ENCODE measurements around the gene ACOT7.

DNA sequence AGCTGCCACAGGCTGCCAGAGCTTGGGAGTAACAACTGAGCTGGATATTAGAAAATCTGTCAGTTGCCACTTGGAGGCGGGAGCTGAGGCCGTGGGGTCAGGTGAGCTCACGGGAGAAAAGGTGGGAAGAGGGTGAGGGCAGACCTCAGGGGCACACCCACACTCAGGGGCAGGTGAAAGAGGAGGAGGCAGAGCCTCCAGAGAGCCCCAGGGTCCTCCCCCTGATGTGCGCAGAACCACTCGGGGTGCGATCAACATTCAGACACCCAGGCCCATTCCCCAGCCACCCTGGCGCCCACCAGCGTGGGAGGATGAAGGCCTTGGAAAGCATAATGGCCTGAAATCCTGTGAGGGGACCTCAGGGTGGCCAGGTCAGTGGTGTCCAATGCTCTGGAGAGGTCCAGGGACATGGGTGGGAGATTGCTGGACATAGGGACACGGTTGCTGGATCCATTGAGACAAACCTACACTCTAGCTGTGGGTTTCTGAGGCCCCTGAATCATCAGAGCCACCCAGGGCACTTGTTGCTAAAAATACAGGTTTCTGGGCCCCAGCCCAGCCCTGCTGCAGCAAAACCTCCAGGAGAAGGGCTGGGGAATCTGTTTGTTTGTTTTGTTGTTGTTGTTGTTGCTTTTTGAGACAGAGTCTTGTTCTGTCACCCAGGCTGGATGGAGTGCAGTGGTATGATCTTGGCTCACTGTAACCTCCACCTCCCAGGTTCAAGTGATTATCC, 83.3 kb downstream of the ACOT7 start:
- TF ChIP-seq, protein P1, sequence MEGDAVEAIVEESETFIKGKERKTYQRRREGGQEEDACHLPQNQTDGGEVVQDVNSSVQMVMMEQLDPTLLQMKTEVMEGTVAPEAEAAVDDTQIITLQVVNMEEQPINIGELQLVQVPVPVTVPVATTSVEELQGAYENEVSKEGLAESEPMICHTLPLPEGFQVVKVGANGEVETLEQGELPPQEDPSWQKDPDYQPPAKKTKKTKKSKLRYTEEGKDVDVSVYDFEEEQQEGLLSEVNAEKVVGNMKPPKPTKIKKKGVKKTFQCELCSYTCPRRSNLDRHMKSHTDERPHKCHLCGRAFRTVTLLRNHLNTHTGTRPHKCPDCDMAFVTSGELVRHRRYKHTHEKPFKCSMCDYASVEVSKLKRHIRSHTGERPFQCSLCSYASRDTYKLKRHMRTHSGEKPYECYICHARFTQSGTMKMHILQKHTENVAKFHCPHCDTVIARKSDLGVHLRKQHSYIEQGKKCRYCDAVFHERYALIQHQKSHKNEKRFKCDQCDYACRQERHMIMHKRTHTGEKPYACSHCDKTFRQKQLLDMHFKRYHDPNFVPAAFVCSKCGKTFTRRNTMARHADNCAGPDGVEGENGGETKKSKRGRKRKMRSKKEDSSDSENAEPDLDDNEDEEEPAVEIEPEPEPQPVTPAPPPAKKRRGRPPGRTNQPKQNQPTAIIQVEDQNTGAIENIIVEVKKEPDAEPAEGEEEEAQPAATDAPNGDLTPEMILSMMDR (IDR thresholded peaks at IDR 0.05): no peak
- no peak for TF ChIP-seq POLR2A (IDR thresholded peaks at IDR 0.05)

Data from lower leg skin (tissue), 3 donors.